SK-N-SH treated with all-trans-retinoic acid at 6 μM for 48 hours (cell line): ENCODE measurements around the gene DSTYK.
"Not testable (repeated sequence)": the region's sequence is repeated elsewhere in the genome, so short reads cannot be mapped to it uniquely, and the experiment has no call there.

Source experiments
- ATAC-seq: fragments of 200-7000 bp; cut with Tn5 transposase; 3 replicates; pipeline ENCODE4 v1.9.1; 2020; ENCODE audit warnings: mild to moderate bottlenecking, moderate library complexity
- ARNTL ChIP-seq: fragments of 450-650 bp; formaldehyde crosslinking; IDR thresholded peaks from 2 replicates; pipeline ENCODE4 v1.5.0; 2020; ENCODE audit warnings: low read depth, mild to moderate bottlenecking, moderate library complexity, borderline replicate concordance
- CSDC2 ChIP-seq: fragments of 250-450 bp; sonication (Bioruptor Pico); IDR thresholded peaks from 2 replicates; pipeline ENCODE4 v1.5.0; 2020; ENCODE audit warnings: mild to moderate bottlenecking, moderate library complexity
- ESRRG ChIP-seq: fragments of 250-450 bp; sonication (Bioruptor Pico); IDR thresholded peaks from 2 replicates; pipeline ENCODE4 v1.6.1; 2021; ENCODE audit warnings: mild to moderate bottlenecking
- ISL1 ChIP-seq: fragments of 250-450 bp; sonication (Bioruptor Pico); IDR thresholded peaks from 2 replicates; pipeline ENCODE4 v2.1.2; 2022; ENCODE audit warnings: mild to moderate bottlenecking, moderate library complexity
- PPARA ChIP-seq: fragments of 250-450 bp; sonication (Bioruptor Pico); IDR thresholded peaks from 2 replicates; pipeline ENCODE4 v1.5.0; 2020; ENCODE audit warnings: mild to moderate bottlenecking, borderline replicate concordance
- RARB ChIP-seq: fragments of 250-450 bp; sonication (Bioruptor Pico); IDR thresholded peaks from 2 replicates; pipeline ENCODE4 v1.8.0; 2021; ENCODE audit warnings: mild to moderate bottlenecking, moderate library complexity
- SNAI2 ChIP-seq: fragments of 250-450 bp; sonication (Bioruptor Pico); IDR thresholded peaks from 2 replicates; pipeline ENCODE4 v1.5.0; 2020; ENCODE audit warnings: mild to moderate bottlenecking, moderate library complexity
- TCF4 ChIP-seq: fragments of 250-450 bp; sonication (Bioruptor Pico); IDR thresholded peaks from 2 replicates; pipeline ENCODE4 v1.8.0; 2021; ENCODE audit warnings: mild to moderate bottlenecking, moderate library complexity, borderline replicate concordance
- ZC3H10 ChIP-seq: fragments of 250-450 bp; sonication (Bioruptor Pico); IDR thresholded peaks from 2 replicates; pipeline ENCODE4 v1.5.1; 2021; ENCODE audit warnings: mild to moderate bottlenecking, moderate library complexity
- ZFP3 ChIP-seq: fragments of 250-450 bp; sonication (Bioruptor Pico); IDR thresholded peaks from 2 replicates; pipeline ENCODE4 v1.5.0; 2020; ENCODE audit warnings: mild to moderate bottlenecking, moderate library complexity
- ZFP30 ChIP-seq: fragments of 450-650 bp; formaldehyde crosslinking; IDR thresholded peaks from 2 replicates; pipeline ENCODE4 v1.5.0; 2022; ENCODE audit warnings: mild to moderate bottlenecking, moderate library complexity
- ZNF565 ChIP-seq: fragments of 450-650 bp; formaldehyde crosslinking; conservative IDR thresholded peaks from 2 replicates; pipeline ENCODE4 v1.5.0; 2020; ENCODE audit warnings: low read depth, mild to moderate bottlenecking, moderate library complexity
- ZNF8 ChIP-seq: fragments of 450-650 bp; formaldehyde crosslinking; IDR thresholded peaks from 2 replicates; pipeline ENCODE4 v1.5.0; 2020; ENCODE audit warnings: mild to moderate bottlenecking, moderate library complexity
- TF ChIP-seq, protein P1 (sequence below): fragments of 250-450 bp; sonication (Bioruptor Pico); IDR thresholded peaks from 2 replicates; pipeline ENCODE4 v1.5.0; 2020; ENCODE audit warnings: mild to moderate bottlenecking, moderate library complexity
- TF ChIP-seq, protein P2 (sequence below): fragments of 250-450 bp; sonication (Bioruptor Pico); IDR thresholded peaks from 2 replicates; pipeline ENCODE4 v1.8.0; 2020; ENCODE audit warnings: mild to moderate bottlenecking, moderate library complexity, borderline replicate concordance
- TF ChIP-seq, protein P3 (sequence below): fragments of 250-450 bp; sonication (Bioruptor Pico); IDR thresholded peaks from 2 replicates; pipeline ENCODE4 v1.5.1; 2020; ENCODE audit warnings: low read depth, mild to moderate bottlenecking, moderate library complexity
- TF ChIP-seq, protein P4 (sequence below): fragments of 250-450 bp; sonication (Bioruptor Pico); IDR thresholded peaks from 2 replicates; pipeline ENCODE4 v1.5.1; 2021; ENCODE audit warnings: mild to moderate bottlenecking, moderate library complexity

Gene DSTYK

DNA sequence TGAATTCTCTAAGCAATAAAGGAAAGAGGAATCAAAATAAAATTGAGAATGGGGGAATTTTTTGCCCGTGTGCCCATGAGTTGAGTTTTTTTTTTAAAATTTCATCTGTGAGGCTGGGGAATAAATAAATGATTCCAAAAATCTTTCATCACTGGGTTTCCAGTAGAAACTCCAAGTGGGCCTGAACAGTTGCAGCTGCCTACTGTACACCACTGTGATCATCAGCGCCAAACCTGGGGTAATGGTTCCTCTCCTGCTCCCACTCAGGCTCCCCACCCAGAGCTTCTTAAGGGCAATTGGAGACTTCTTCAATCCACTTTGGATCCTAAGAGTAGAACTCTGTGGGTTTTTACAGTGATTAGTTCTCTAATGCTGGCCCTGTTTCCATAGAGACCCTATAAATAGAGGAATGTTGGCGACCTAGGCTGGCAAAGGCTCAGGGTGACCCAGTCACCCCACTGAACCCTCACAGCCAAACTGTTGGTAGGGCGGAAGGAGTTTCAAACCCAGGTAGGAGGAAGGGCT is 25.5 kb upstream of the DSTYK start (continued):
- TF ChIP-seq, protein P1, sequence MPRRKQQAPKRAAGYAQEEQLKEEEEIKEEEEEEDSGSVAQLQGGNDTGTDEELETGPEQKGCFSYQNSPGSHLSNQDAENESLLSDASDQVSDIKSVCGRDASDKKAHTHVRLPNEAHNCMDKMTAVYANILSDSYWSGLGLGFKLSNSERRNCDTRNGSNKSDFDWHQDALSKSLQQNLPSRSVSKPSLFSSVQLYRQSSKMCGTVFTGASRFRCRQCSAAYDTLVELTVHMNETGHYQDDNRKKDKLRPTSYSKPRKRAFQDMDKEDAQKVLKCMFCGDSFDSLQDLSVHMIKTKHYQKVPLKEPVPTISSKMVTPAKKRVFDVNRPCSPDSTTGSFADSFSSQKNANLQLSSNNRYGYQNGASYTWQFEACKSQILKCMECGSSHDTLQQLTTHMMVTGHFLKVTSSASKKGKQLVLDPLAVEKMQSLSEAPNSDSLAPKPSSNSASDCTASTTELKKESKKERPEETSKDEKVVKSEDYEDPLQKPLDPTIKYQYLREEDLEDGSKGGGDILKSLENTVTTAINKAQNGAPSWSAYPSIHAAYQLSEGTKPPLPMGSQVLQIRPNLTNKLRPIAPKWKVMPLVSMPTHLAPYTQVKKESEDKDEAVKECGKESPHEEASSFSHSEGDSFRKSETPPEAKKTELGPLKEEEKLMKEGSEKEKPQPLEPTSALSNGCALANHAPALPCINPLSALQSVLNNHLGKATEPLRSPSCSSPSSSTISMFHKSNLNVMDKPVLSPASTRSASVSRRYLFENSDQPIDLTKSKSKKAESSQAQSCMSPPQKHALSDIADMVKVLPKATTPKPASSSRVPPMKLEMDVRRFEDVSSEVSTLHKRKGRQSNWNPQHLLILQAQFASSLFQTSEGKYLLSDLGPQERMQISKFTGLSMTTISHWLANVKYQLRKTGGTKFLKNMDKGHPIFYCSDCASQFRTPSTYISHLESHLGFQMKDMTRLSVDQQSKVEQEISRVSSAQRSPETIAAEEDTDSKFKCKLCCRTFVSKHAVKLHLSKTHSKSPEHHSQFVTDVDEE = no peak

DNA sequence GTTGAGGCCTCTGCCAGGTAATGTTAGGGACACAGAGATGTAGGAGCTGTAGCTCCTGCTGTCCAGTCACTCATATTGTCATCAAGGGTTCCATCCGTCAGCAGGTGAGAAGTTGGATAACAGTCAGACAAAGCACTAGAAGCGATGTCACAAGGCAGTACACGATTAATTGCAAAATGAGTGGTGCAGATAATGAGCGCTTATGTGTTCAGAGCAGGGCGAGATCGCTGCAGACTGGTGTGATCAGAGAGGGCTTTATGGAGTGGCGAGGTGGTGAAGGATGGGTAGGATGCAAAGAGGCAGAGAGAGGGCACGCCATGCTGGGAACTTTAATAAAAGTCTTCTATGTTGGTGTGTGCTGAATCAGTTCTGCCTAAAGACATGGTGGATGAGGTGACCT is 25.0 kb upstream of the DSTYK start:
- TF ChIP-seq TCF4 (no peak), ZFP3 (CRISPR knock-in tag) (no peak), ZNF8 (no peak), CSDC2 (CRISPR knock-in tag) (no peak), ZFP30 (CRISPR knock-in tag) (no peak), ISL1 (no peak), ARNTL (CRISPR knock-in tag) (no peak), ZNF565 (CRISPR knock-in tag) (no peak), ESRRG (CRISPR knock-in tag) (no peak), ZC3H10 (CRISPR knock-in tag) (no peak), SNAI2 (CRISPR knock-in tag) (no peak)
- no peak for ATAC-seq

DNA sequence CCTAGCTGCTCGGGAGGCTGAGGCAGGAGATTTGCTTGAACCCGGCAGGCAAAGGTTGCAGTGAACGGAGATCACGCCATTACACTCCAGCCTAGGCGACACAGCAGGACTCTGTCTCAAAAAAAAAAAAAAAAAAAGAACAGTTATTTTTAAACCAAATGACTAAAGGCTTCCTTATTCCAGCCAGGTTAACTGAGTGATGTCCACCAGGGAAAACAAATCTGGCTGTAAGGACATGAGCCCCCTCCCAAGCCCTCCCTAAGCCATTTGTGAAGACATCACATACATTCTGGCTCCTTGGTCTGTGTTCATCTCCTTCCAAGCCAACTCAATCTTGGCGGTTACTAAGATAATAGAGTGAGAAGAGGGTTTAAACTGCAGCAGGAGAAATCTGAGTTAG is 24.4 kb upstream of the DSTYK start:
- ATAC-seq = no peak

DNA sequence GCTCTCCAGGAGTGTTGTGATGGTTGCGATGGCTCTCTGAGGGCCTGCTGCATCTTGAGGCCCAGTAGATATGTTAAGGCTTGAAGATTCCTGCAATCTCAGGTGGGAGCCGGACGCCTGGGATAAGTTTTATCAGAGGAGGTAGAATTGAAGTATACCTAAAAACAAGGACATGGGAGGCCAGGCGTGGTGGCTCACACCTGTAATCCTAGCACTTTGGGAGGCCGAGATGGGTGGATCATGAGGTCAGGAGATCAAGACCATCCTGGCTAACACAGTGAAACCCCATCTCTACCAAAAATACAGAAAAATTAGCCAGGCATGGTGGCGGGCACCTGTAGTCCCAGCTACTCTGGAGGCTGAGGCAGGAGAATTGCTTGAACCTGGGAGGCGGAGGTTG is 22.5 kb upstream of the DSTYK start:
- ATAC-seq = not testable (repeated sequence)

More for the DNA sequence above, 24.4 kb upstream of the DSTYK start:
- TF ChIP-seq, protein P2, sequence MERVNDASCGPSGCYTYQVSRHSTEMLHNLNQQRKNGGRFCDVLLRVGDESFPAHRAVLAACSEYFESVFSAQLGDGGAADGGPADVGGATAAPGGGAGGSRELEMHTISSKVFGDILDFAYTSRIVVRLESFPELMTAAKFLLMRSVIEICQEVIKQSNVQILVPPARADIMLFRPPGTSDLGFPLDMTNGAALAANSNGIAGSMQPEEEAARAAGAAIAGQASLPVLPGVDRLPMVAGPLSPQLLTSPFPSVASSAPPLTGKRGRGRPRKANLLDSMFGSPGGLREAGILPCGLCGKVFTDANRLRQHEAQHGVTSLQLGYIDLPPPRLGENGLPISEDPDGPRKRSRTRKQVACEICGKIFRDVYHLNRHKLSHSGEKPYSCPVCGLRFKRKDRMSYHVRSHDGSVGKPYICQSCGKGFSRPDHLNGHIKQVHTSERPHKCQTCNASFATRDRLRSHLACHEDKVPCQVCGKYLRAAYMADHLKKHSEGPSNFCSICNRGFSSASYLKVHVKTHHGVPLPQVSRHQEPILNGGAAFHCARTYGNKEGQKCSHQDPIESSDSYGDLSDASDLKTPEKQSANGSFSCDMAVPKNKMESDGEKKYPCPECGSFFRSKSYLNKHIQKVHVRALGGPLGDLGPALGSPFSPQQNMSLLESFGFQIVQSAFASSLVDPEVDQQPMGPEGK (CRISPR knock-in tag) = no peak
- no peak for TF ChIP-seq ESRRG (CRISPR knock-in tag)
- TF ChIP-seq SNAI2 (CRISPR knock-in tag) = no peak
- no peak for TF ChIP-seq ZNF565 (CRISPR knock-in tag)
- no peak for TF ChIP-seq ZNF8
- TF ChIP-seq, protein P3, sequence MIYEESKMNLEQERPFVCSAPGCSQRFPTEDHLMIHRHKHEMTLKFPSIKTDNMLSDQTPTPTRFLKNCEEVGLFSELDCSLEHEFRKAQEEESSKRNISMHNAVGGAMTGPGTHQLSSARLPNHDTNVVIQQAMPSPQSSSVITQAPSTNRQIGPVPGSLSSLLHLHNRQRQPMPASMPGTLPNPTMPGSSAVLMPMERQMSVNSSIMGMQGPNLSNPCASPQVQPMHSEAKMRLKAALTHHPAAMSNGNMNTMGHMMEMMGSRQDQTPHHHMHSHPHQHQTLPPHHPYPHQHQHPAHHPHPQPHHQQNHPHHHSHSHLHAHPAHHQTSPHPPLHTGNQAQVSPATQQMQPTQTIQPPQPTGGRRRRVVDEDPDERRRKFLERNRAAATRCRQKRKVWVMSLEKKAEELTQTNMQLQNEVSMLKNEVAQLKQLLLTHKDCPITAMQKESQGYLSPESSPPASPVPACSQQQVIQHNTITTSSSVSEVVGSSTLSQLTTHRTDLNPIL (CRISPR knock-in tag) = no peak
- TF ChIP-seq, protein P4, sequence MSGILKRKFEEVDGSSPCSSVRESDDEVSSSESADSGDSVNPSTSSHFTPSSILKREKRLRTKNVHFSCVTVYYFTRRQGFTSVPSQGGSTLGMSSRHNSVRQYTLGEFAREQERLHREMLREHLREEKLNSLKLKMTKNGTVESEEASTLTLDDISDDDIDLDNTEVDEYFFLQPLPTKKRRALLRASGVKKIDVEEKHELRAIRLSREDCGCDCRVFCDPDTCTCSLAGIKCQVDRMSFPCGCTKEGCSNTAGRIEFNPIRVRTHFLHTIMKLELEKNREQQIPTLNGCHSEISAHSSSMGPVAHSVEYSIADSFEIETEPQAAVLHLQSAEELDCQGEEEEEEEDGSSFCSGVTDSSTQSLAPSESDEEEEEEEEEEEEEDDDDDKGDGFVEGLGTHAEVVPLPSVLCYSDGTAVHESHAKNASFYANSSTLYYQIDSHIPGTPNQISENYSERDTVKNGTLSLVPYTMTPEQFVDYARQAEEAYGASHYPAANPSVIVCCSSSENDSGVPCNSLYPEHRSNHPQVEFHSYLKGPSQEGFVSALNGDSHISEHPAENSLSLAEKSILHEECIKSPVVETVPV (CRISPR knock-in tag) = no peak
- no peak for TF ChIP-seq ZFP30 (CRISPR knock-in tag)
- TF ChIP-seq, protein P1 = no peak
- no peak for TF ChIP-seq ISL1
- TF ChIP-seq ZFP3 (CRISPR knock-in tag) = no peak
- no peak for TF ChIP-seq RARB
- TF ChIP-seq PPARA = no peak
- TF ChIP-seq TCF4 = no peak
